ENCODE data around the gene ADGB.
"Not testable (repeated sequence)": the region's sequence is repeated elsewhere in the genome, so short reads cannot be mapped to it uniquely, and the experiment has no call there.

The ADGB gene

GRCh38 chr6:146598772-146599405 lies at the start of gene ADGB:
TSS of gene ADGB (plus strand) at chr6:146598972. CDS start at chr6:146599041, 69 bp downstream.
- peak; percentile 52 to 58 for DNase-seq

GRCh38 chr6:146550911-146551310 lies 47.9 kb upstream of the ADGB start:
- no peak for DNase-seq

GRCh38 chr6:146551545-146551944 lies 47.2 kb upstream of the ADGB start:
- no peak for DNase-seq

- no peak for DNase-seq
These were observed 45.2 kb upstream of the ADGB start for GRCh38 chr6:146553377-146554135.

GRCh38 chr6:146560607-146561006 lies 38.2 kb upstream of the ADGB start:
- peak in 1 of 2 donors; percentile 33 for DNase-seq

- DNase-seq, result not testable (repeated sequence)
These were observed 32.1 kb upstream of the ADGB start for GRCh38 chr6:146566661-146567060.

- DNase-seq, result not testable (repeated sequence)
These were observed 30.2 kb upstream of the ADGB start for GRCh38 chr6:146568619-146569018.

GRCh38 chr6:146574211-146574610 lies 24.6 kb upstream of the ADGB start:
- no peak for DNase-seq

- DNase-seq, result no peak
These were observed 20.7 kb upstream of the ADGB start for GRCh38 chr6:146578054-146578453.

GRCh38 chr6:146581968-146582367 lies 16.8 kb upstream of the ADGB start:
- DNase-seq, result peak; percentile 1 to 23

- peak; percentile 67 to 89 for DNase-seq
These were observed 15.9 kb upstream of the ADGB start for GRCh38 chr6:146582857-146583256.

- no peak for DNase-seq
These were observed 14.8 kb upstream of the ADGB start for GRCh38 chr6:146583966-146584365.

GRCh38 chr6:146587459-146587858 lies 11.3 kb upstream of the ADGB start:
- peak in 1 of 2 donors; percentile 14 for DNase-seq

- DNase-seq, result peak; percentile 24 to 44
These were observed 8.3 kb upstream of the ADGB start for GRCh38 chr6:146590492-146590891.

GRCh38 chr6:146592451-146592850 lies 6.3 kb upstream of the ADGB start:
- no peak for DNase-seq

- peak in 1 of 2 donors; percentile 32 for DNase-seq
These were observed 4.8 kb upstream of the ADGB start for GRCh38 chr6:146593986-146594385.

GRCh38 chr6:146594495-146594894 lies 4.3 kb upstream of the ADGB start:
- peak; percentile 48 to 68 for DNase-seq

GRCh38 chr6:146595972-146596731 lies 2.6 kb upstream of the ADGB start:
- DNase-seq, result peak; percentile 72 to 85

- DNase-seq, result no peak
These were observed 2.6 kb downstream of the ADGB start for GRCh38 chr6:146601352-146601751.

- no peak for DNase-seq
These were observed 3.8 kb downstream of the ADGB start for GRCh38 chr6:146602526-146602925.

GRCh38 chr6:146613947-146614346 lies 15.2 kb downstream of the ADGB start:
- DNase-seq, result no peak

GRCh38 chr6:146620655-146621054 lies 21.9 kb downstream of the ADGB start:
- peak; percentile 38 to 72 for DNase-seq

- no peak for DNase-seq
These were observed 29.6 kb downstream of the ADGB start for GRCh38 chr6:146628350-146628749.

- DNase-seq, result no peak
These were observed 35.2 kb downstream of the ADGB start for GRCh38 chr6:146634022-146634421.

All from inflammatory macrophage treated with lipopolysaccharide for 1 hour (primary cell).